ENCODE data around the gene KCTD20.

The KCTD20 gene

GRCh38 chr6:36493859-36494258 lies 51.1 kb downstream of the KCTD20 start:
- no peak for DNase-seq (ENCODE audit: low read depth)

- DNase-seq (ENCODE audit: low read depth), result no peak
Observed at GRCh38 chr6:36495086-36495485, 52.3 kb downstream of the KCTD20 start.

GRCh38 chr6:36499918-36500317 lies 57.1 kb downstream of the KCTD20 start:
- DNase-seq (ENCODE audit: low read depth), result no peak

- DNase-seq (ENCODE audit: low read depth), result no peak
Observed at GRCh38 chr6:36501686-36502085, 58.9 kb downstream of the KCTD20 start.

DNA sequence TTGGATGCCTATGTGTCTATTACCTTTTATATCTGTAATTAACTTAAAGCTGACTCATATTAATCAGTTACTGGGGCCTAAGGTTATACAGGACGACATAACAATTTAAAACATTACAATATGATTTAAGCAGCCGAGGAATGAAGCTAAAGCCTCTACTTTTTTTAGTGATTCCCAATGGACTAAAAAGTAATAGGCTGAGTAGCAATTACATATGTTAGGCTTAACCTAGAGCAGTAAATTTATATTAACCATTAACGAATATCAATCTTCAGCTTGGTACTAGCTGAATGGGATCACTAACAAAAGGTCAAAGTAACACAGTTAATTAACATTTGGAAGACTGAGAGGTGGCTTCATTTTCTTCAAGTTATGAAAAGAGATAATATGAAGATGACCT lies 61.4 kb downstream of the KCTD20 start:
- DNase-seq (ENCODE audit: low read depth), result no peak

- DNase-seq (ENCODE audit: low read depth), result no peak
Observed at GRCh38 chr6:36504982-36505381, 62.2 kb downstream of the KCTD20 start.

- DNase-seq (ENCODE audit: low read depth), result no peak
Observed at GRCh38 chr6:36505744-36506534, 63.1 kb downstream of the KCTD20 start.

- DNase-seq (ENCODE audit: low read depth), result no peak
Observed at GRCh38 chr6:36506611-36507010, 63.8 kb downstream of the KCTD20 start.

- no peak for DNase-seq (ENCODE audit: low read depth)
Observed at GRCh38 chr6:36508532-36508931, 65.7 kb downstream of the KCTD20 start.

GRCh38 chr6:36510365-36510764 lies 67.6 kb downstream of the KCTD20 start:
- DNase-seq (ENCODE audit: low read depth), result no peak

- no peak for DNase-seq (ENCODE audit: low read depth)
Observed at GRCh38 chr6:36514554-36515456, 72.0 kb downstream of the KCTD20 start.

DNA sequence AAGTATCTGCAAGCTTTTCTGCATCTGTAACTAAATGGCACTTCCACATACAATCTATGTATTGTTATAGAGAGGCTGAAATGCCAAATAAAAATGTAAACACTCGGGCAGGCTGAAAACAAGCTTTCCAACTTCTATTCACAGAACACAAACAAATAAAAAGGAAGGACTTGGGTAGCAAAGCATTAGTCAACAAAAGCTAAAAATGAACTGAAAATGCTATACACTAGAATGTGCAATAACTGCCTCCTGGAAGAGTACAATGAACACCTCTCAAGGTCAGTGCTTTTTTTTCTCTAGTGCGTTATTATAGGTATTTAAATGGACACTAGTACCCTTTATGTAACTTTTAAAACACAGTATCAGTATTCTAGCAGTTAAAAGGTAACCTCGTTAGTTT lies 73.0 kb downstream of the KCTD20 start:
- DNase-seq (ENCODE audit: low read depth), result no peak

- DNase-seq (ENCODE audit: low read depth), result no peak
Observed at GRCh38 chr6:36516559-36516958, 73.8 kb downstream of the KCTD20 start.

- no peak for DNase-seq (ENCODE audit: low read depth)
Observed at GRCh38 chr6:36516988-36517387, 74.2 kb downstream of the KCTD20 start.

DNA sequence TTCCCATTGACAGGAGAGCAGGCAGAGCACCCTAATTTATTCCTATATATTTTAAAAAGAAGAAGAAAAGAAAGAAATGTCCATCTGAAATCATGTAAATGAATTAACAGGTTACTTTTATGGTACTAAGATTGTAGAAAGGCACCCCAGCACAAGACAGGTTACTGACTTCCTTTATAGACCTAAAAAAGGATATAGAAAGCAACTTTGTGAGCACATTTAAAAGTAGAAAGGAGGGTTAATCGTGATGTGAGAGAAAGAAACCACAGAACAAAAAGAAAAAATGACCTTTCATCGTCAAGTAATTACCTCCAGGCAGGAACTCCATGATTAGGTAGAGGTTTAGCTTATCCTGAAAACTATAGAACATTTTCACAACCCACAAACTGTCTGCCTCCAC lies 74.6 kb downstream of the KCTD20 start:
- no peak for DNase-seq (ENCODE audit: low read depth)

GRCh38 chr6:36519352-36519751 lies 76.6 kb downstream of the KCTD20 start:
- DNase-seq (ENCODE audit: low read depth), result no peak

GRCh38 chr6:36523451-36523850 lies 80.7 kb downstream of the KCTD20 start:
- DNase-seq (ENCODE audit: low read depth), result no peak

DNA sequence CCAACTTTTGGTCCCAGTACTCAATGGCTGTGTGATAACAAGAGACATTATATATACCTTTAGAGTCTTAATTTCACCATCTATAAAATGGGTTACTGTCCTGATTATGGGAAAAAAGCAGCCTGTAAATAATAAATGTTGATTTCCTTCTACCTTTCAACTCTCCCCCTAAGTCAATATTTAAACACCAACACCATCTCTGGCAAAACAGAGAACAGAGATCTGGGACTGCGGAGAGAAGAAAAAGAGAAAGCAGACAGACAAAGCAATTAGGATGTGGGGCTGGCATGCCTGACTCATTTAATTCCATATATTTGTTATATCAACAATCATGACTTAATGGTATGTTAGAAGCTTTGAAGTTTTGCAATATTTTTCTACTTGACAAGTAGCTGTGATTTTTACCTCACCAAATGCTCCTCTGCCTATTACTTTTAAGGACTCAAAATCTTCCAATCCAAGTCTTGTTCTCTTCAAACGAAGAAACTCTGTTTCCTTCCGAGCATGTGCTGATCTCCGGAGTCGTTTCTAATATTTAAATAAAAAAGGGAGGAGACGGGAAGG lies 81.2 kb downstream of the KCTD20 start:
- no peak for DNase-seq (ENCODE audit: low read depth)

- no peak for DNase-seq (ENCODE audit: low read depth)
Observed at GRCh38 chr6:36524871-36525270, 82.1 kb downstream of the KCTD20 start.

DNA sequence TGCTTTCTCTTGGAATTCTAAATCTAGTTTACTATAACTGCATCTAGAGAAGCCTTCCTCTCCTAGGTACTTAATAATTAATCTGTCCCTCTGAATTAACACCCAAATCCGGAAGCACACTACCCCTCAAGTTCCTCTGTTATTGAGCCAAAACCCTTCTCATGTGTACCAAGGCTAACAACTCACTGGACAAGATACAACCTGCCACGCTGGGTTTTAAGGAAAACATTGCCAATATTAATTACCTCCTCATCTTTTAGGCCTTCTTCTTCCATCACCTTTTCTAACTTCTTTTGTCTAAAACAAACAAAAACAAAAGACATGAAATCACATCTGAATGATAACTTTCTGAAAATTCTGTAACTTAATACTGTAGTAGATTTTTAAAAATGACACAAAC lies 82.5 kb downstream of the KCTD20 start:
- no peak for DNase-seq (ENCODE audit: low read depth)

- no peak for DNase-seq (ENCODE audit: low read depth)
Observed at GRCh38 chr6:36526066-36526465, 83.3 kb downstream of the KCTD20 start.

GRCh38 chr6:36533321-36533720 lies 90.5 kb downstream of the KCTD20 start:
- no peak for DNase-seq (ENCODE audit: low read depth)
